ENCODE data around the gene RUSC2. TPM values are rescaled to one million over a fixed set of nuclear protein-coding genes. Genes with fewer than 3 reads are reported as not detected.
A peak's percentile ranks its signal among the peaks of the same experiment; 100 is the strongest.

RUSC2 gene
- total RNA-seq, 1 experiment from 2014 or later: 11.6 TPM

- H3K9ac ChIP-seq (ENCODE audit: low read length): peak overlapping the region; percentile 46
- no peaks in the 10 kb centered on the region for H3K9me2 ChIP-seq (ENCODE audit: insufficient read depth)
- POLR2A ChIA-PET: interaction anchor here (0.6 to 1.6 kb wide), 4 partner anchors 11 to 28 kb away, joined by 3 to 5 read pairs (median 3); partner anchors contain the start of gene RUSC2
- no peaks in the 10 kb centered on the region for H3K27me3 ChIP-seq (ENCODE audit: insufficient read depth, low read length)
- no peaks in the 10 kb centered on the region for H4K20me1 ChIP-seq (ENCODE audit: insufficient read depth)
- TF ChIP-seq YY1 (IDR thresholded peaks at IDR 0.05; ENCODE audit: extremely low read depth, insufficient replicate concordance, low read depth, low read length): no peak
- 0 out of 2 replicates have a peak, but pooled peaks have one; percentile 11 for TF ChIP-seq ZFX (IDR thresholded peaks at IDR 0.05)
- H3K36me3 ChIP-seq (ENCODE audit: control insufficient read depth in 1 of 2, insufficient read depth in 2 of 2, low read length in 2 of 2): no peaks in the 10 kb centered on the region
- peaks cover 47 to 73% of the 10 kb centered on the region in 2 experiments for H3K4me1 ChIP-seq (ENCODE audit: control insufficient read depth in 1 of 2, insufficient read depth in 2 of 2, low read length in 2 of 2)
- ATAC-seq: peak; percentile 30
- BruUV-seq (replicated peaks): no TSS peak
- H2AFZ ChIP-seq (ENCODE audit: low read depth, low read length, poor library complexity, severe bottlenecking): no peak overlapping the region
- peaks cover 12% of the 10 kb centered on the region for H3K79me2 ChIP-seq (ENCODE audit: insufficient read depth, low read length)
- peak overlapping the region in 1 of 2 experiments; percentile 14; a peak in 1 of 4 replicates for H3K4me3 ChIP-seq (replicated peaks in 1 of 2; ENCODE audit: low read depth in 1 of 2, low read length in 2 of 2)
- no peak for DNase-seq (ENCODE audit: low read depth, low spot score)
- RAD21 ChIA-PET (ENCODE audit: low non-redundant PET in 1 of 2, low total read pairs in 2 of 2, uncharacterized antibody in 2 of 2, unreplicated experiment in 2 of 2): interaction anchor here in 1 of 2 experiments (1.1 kb wide), 1 partner anchor 36 kb away, joined by 3 read pairs; no protein-coding TSS in a partner anchor
- CTCF ChIA-PET: interaction anchor here (1.1 kb wide), 2 partner anchors 10 to 86 kb away, joined by 3 read pairs; no protein-coding TSS in a partner anchor
- no peaks in the 10 kb centered on the region for H3K9me3 ChIP-seq (ENCODE audit: control insufficient read depth in 1 of 2, insufficient read depth in 1 of 2, low read depth in 1 of 2, low read length in 2 of 2)
- peak overlapping the region; percentile 70 for H3K4me2 ChIP-seq (ENCODE audit: low read length)
- intact Hi-C loops (cut with micrococcal nuclease): no loop called here
- H3K27ac ChIP-seq (ENCODE audit: low read depth, low read length): peak overlapping the region; percentile 54
These were observed 27.8 kb downstream of the RUSC2 start for GRCh38 chr9:35517552-35518224.

- DNase-seq (ENCODE audit: low read depth, low spot score): peak; percentile 83
- Histone ChIP-seq H3K4me1 (ENCODE audit: control insufficient read depth in 1 of 2, insufficient read depth in 2 of 2, low read length in 2 of 2) (peaks cover 46 to 70% of the 10 kb centered on the region in 2 experiments), H3K27ac (ENCODE audit: low read depth, low read length) (peak overlapping the region; percentile 54), H3K9me3 (ENCODE audit: control insufficient read depth in 1 of 2, insufficient read depth in 1 of 2, low read depth in 1 of 2, low read length in 2 of 2) (no peaks in the 10 kb centered on the region), H3K36me3 (ENCODE audit: control insufficient read depth in 1 of 2, insufficient read depth in 2 of 2, low read length in 2 of 2) (no peaks in the 10 kb centered on the region), H3K4me3 (replicated peaks in 1 of 2; ENCODE audit: low read depth in 1 of 2, low read length in 2 of 2) (peak overlapping the region in 1 of 2 experiments; percentile 14; a peak in 2 of 4 replicates), H4K20me1 (ENCODE audit: insufficient read depth) (no peaks in the 10 kb centered on the region), H3K79me2 (ENCODE audit: insufficient read depth, low read length) (peaks cover 12% of the 10 kb centered on the region), H3K27me3 (ENCODE audit: insufficient read depth, low read length) (no peaks in the 10 kb centered on the region), H3K9ac (ENCODE audit: low read length) (peak overlapping the region; percentile 46), H3K4me2 (ENCODE audit: low read length) (peak overlapping the region; percentile 70), H2AFZ (ENCODE audit: low read depth, low read length, poor library complexity, severe bottlenecking) (no peak overlapping the region), H3K9me2 (ENCODE audit: insufficient read depth) (no peaks in the 10 kb centered on the region)
- RAD21 ChIA-PET (ENCODE audit: low non-redundant PET in 1 of 2, low total read pairs in 2 of 2, uncharacterized antibody in 2 of 2, unreplicated experiment in 2 of 2): interaction anchor here in 1 of 2 experiments (1.1 kb wide), 1 partner anchor 35 kb away, joined by 3 read pairs; no protein-coding TSS in a partner anchor
- ATAC-seq: peak; percentile 93
- CTCF ChIA-PET: interaction anchor here (1.1 kb wide), 2 partner anchors 10 to 85 kb away, joined by 3 read pairs; no protein-coding TSS in a partner anchor
- no TSS peak for BruUV-seq (replicated peaks)
- intact Hi-C loops (cut with micrococcal nuclease): no loop called here
- POLR2A ChIA-PET: interaction anchor here (1.0 to 1.6 kb wide), 4 partner anchors 12 to 214 kb away, joined by 3 to 5 read pairs (median 4); partner anchors contain the start of genes CREB3, RUSC2 and TLN1
- TF ChIP-seq ZBTB33 (IDR thresholded peaks at IDR 0.05; ENCODE audit: extremely low read depth, insufficient replicate concordance, low read length) (peak; percentile 12), ATF3 (IDR thresholded peaks at IDR 0.05) (no peak; the same call in 1 of the 2 replicates), ZFX (IDR thresholded peaks at IDR 0.05) (no peak), SP1 (IDR thresholded peaks at IDR 0.05; ENCODE audit: low read depth) (peak; percentile 76), FOSL1 (IDR thresholded peaks at IDR 0.05; ENCODE audit: low read depth) (peak; percentile 60), RAD21 (IDR thresholded peaks at IDR 0.05; ENCODE audit: low read depth) (no peak), SRF (IDR thresholded peaks at IDR 0.05; ENCODE audit: low read depth) (no peak), JUND (IDR thresholded peaks at IDR 0.05) (peak; percentile 67), YY1 (IDR thresholded peaks at IDR 0.05; ENCODE audit: extremely low read depth, insufficient replicate concordance, low read depth, low read length) (no peak), SIN3A (IDR thresholded peaks at IDR 0.05; ENCODE audit: low read depth) (peak; percentile 89), TCF7L2 (IDR thresholded peaks at IDR 0.05; ENCODE audit: borderline replicate concordance, extremely low read depth, insufficient read depth, insufficient read length) (no peak)
These were observed 28.4 kb downstream of the RUSC2 start for GRCh38 chr9:35518225-35518821.

Data from HCT116 (cell line).